ENCODE measurements around the gene CHRNB4. TPM values are rescaled to one million over a fixed set of nuclear protein-coding genes. Genes with fewer than 3 reads are reported as not detected.

Gene CHRNB4
- total and polyA plus RNA-seq, 7 donors: not detected

- ATAC-seq: no peak
- no peaks in the 10 kb centered on the region for H3K9me3 ChIP-seq
- TF ChIP-seq CTCF (IDR thresholded peaks at IDR 0.05): no peak
- no peak overlapping the region for H3K27ac ChIP-seq
- no peaks in the 10 kb centered on the region for H3K36me3 ChIP-seq (ENCODE audit: insufficient read depth in 1 of 2, low read depth in 1 of 2)
- H3K4me3 ChIP-seq: no peak overlapping the region
- peaks cover 0 to 15% (median 3%) of the 10 kb centered on the region in 3 donors for H3K27me3 ChIP-seq (ENCODE audit: insufficient read depth in 3 of 3, low read length in 2 of 3)
- intact Hi-C loops (cut with DNase I): no loop called here
- no peak for DNase-seq
- peaks cover 8% of the 10 kb centered on the region for H3K4me1 ChIP-seq
- 49 to 65% (median 55%) methylated on average over 5 of the region's 5 CpGs for WGBS, 3 donors
Observed at GRCh38 chr15:78642331-78642730, 1.3 kb upstream of the CHRNB4 start.

GRCh38 chr15:78641749-78642275 is 802 bp upstream of the CHRNB4 start:
- TF ChIP-seq CTCF (IDR thresholded peaks at IDR 0.05): no peak
- Histone ChIP-seq H3K27ac (no peak overlapping the region), H3K36me3 (ENCODE audit: insufficient read depth in 1 of 2, low read depth in 1 of 2) (no peaks in the 10 kb centered on the region), H3K27me3 (ENCODE audit: insufficient read depth in 3 of 3, low read length in 2 of 3) (peaks cover 0 to 15% (median 4%) of the 10 kb centered on the region in 3 donors), H3K9me3 (no peaks in the 10 kb centered on the region), H3K4me3 (no peak overlapping the region), H3K4me1 (peaks cover 8% of the 10 kb centered on the region)
- no peak for ATAC-seq
- intact Hi-C loops (cut with DNase I): no loop called here
- no peak for DNase-seq
- WGBS, 3 donors: 78% methylated on average over 11 of the region's 11 CpGs

GRCh38 chr15:78640527-78641101 is 396 bp downstream of the CHRNB4 start:
- DNase-seq (no peak), ATAC-seq (peak; percentile 18 to 37 (median 24))
- peaks cover 0 to 15% (median 4%) of the 10 kb centered on the region in 3 donors for H3K27me3 ChIP-seq (ENCODE audit: insufficient read depth in 3 of 3, low read length in 2 of 3)
- peaks cover 8% of the 10 kb centered on the region for H3K4me1 ChIP-seq
- H3K9me3 ChIP-seq: no peaks in the 10 kb centered on the region
- WGBS, 3 donors: 22 to 34% (median 32%) methylated on average over 19 to 31 of the region's 32 CpGs
- TF ChIP-seq CTCF (IDR thresholded peaks at IDR 0.05): no peak
- peak overlapping the region; percentile 61 for H3K4me3 ChIP-seq
- intact Hi-C loops (cut with DNase I): no loop called here
- no peaks in the 10 kb centered on the region for H3K36me3 ChIP-seq (ENCODE audit: insufficient read depth in 1 of 2, low read depth in 1 of 2)
- no peak overlapping the region for H3K27ac ChIP-seq

- H3K36me3 ChIP-seq (ENCODE audit: insufficient read depth in 1 of 2, low read depth in 1 of 2): no peaks in the 10 kb centered on the region
- peaks cover 8% of the 10 kb centered on the region for H3K4me1 ChIP-seq
- TF ChIP-seq CTCF (IDR thresholded peaks at IDR 0.05): peak; percentile 61
- H3K27me3 ChIP-seq (ENCODE audit: insufficient read depth in 3 of 3, low read length in 2 of 3): peaks cover 0 to 15% (median 4%) of the 10 kb centered on the region in 3 donors
- DNase-seq (peak in 1 of 2 donors; percentile 36), ATAC-seq (peak; percentile 59 to 84 (median 72))
- WGBS, 3 donors: 38 to 44% (median 42%) methylated on average over 4 of the region's 4 CpGs
- intact Hi-C loops (cut with DNase I): loop anchor here (2.0 to 5.0 kb wide), 2 partner anchors 69 to 70 kb away; no protein-coding TSS in a partner anchor
- no peak overlapping the region for H3K4me3 ChIP-seq
- no peak overlapping the region for H3K27ac ChIP-seq
- no peaks in the 10 kb centered on the region for H3K9me3 ChIP-seq
Observed at GRCh38 chr15:78638658-78639314, 2.2 kb downstream of the CHRNB4 start.
